HEK293 (cell line): ENCODE data around the gene CRYBG2.
A peak's percentile ranks its signal among the peaks of the same experiment; 100 is the strongest.

ENCODE experiments used
- CTCF ChIA-PET: fragments of 350-600 bp; formaldehyde crosslinking; extraction: SDS; loops from one replicate; lab custom pipeline; 2021; ENCODE audit warnings: antibody characterized with exemption; lab: Yijun Ruan, JAX
- POLR2A ChIA-PET: fragments of 300-600 bp; formaldehyde crosslinking; extraction: SDS; loops from one replicate; lab custom pipeline; 2020; ENCODE audit warnings: antibody characterized with exemption, inconsistent platforms; lab: Yijun Ruan, JAX
- H3K27ac ChIP-seq: fragments of 200-500 bp; sonication (Bioruptor generic); 2 replicates; pipeline ENCODE4 v1.5.1; 2014; ENCODE audit warnings: low read depth, low read length, control low read depth, inconsistent platforms; ENCODE audit errors: extremely low read depth
- H3K36me3 ChIP-seq, 2 experiments: fragments of 200-500 bp in 1 of 2; sonication (Bioruptor generic) in 1 of 2; 1 replicate in 1 of 2; 2 replicates in 1 of 2; pipeline ENCODE4 v1.5.1; 2014 to 2017; ENCODE audit warnings: inconsistent platforms in 2 of 2, low read length in 2 of 2; ENCODE audit not compliant: control insufficient read depth in 2 of 2, insufficient read depth in 1 of 2
- H3K4me1 ChIP-seq: fragments of 200-500 bp; sonication (Bioruptor generic); 2 replicates; pipeline ENCODE4 v1.5.1; 2014; ENCODE audit warnings: mild to moderate bottlenecking, low read length, inconsistent platforms; ENCODE audit not compliant: control insufficient read depth, insufficient read depth
- H3K4me3 ChIP-seq: 2 replicates; pipeline ENCODE4 v1.5.1; 2011; ENCODE audit warnings: low read depth, mild to moderate bottlenecking, control low read depth, low read length, moderate library complexity
- H3K9me3 ChIP-seq: fragments of 200-500 bp; sonication (Bioruptor generic); 2 replicates; pipeline ENCODE4 v1.5.1; 2014; ENCODE audit warnings: low read depth, low read length, inconsistent platforms; ENCODE audit not compliant: control insufficient read depth, insufficient read depth
- BCL11A ChIP-seq: fragments of 450-650 bp; formaldehyde crosslinking; IDR thresholded peaks from 2 replicates; pipeline ENCODE4 v1.5.1; 2016; ENCODE audit warnings: low read depth, missing biosample characterization, missing genetic modification characterization
- GLI4 ChIP-seq: fragments of 450-650 bp; formaldehyde crosslinking; IDR thresholded peaks from 2 replicates; pipeline ENCODE4 v1.5.1; 2016; ENCODE audit warnings: missing biosample characterization, missing genetic modification characterization
- GLIS1 ChIP-seq: fragments of 450-650 bp; formaldehyde crosslinking; IDR thresholded peaks from 2 replicates; pipeline ENCODE4 v1.5.1; 2016; ENCODE audit warnings: missing biosample characterization, missing genetic modification characterization
- HOXC10 ChIP-seq: sonication (generic); formaldehyde crosslinking; IDR thresholded peaks from 2 replicates; pipeline ENCODE4 v1.8.1; 2023; ENCODE audit warnings: mild to moderate bottlenecking, missing genetic modification reagents
- KLF1 ChIP-seq: fragments of 450-650 bp; formaldehyde crosslinking; IDR thresholded peaks from 2 replicates; pipeline ENCODE4 v1.5.1; 2016; ENCODE audit warnings: missing biosample characterization, missing genetic modification characterization
- MYNN ChIP-seq: fragments of 450-650 bp; formaldehyde crosslinking; IDR thresholded peaks from 2 replicates; pipeline ENCODE4 v1.5.1; 2016; ENCODE audit warnings: missing biosample characterization, missing genetic modification characterization, borderline replicate concordance
- ZBTB21 ChIP-seq: fragments of 450-650 bp; formaldehyde crosslinking; IDR thresholded peaks from 2 replicates; pipeline ENCODE4 v1.5.1; 2017; ENCODE audit warnings: missing biosample characterization, missing genetic modification characterization
- ZBTB48 ChIP-seq: fragments of 450-650 bp; formaldehyde crosslinking; IDR thresholded peaks from 2 replicates; pipeline ENCODE4 v1.5.1; 2016; ENCODE audit warnings: missing biosample characterization, missing genetic modification characterization
- ZIC2 ChIP-seq: fragments of 450-650 bp; formaldehyde crosslinking; IDR thresholded peaks from 2 replicates; pipeline ENCODE4 v1.5.1; 2016; ENCODE audit warnings: missing biosample characterization, missing genetic modification characterization
- ZNF16 ChIP-seq: fragments of 450-650 bp; formaldehyde crosslinking; IDR thresholded peaks from 2 replicates; pipeline ENCODE4 v1.5.1; 2016; ENCODE audit warnings: low read depth, missing biosample characterization, missing genetic modification characterization
- ZNF184 ChIP-seq: fragments of 450-650 bp; IDR thresholded peaks from 2 replicates; pipeline ENCODE4 v1.5.1; 2018; ENCODE audit warnings: missing biosample characterization, mild to moderate bottlenecking, missing genetic modification characterization
- ZNF202 ChIP-seq: fragments of 450-650 bp; formaldehyde crosslinking; IDR thresholded peaks from 2 replicates; pipeline ENCODE4 v1.5.1; 2016; ENCODE audit warnings: missing biosample characterization, missing genetic modification characterization, borderline replicate concordance
- ZNF266 ChIP-seq: fragments of 450-650 bp; formaldehyde crosslinking; IDR thresholded peaks from 2 replicates; pipeline ENCODE4 v1.5.1; 2016; ENCODE audit warnings: missing biosample characterization, missing genetic modification characterization, low read depth
- ZNF560 ChIP-seq: fragments of 450-650 bp; formaldehyde crosslinking; IDR thresholded peaks from 2 replicates; pipeline ENCODE4 v1.5.1; 2017; ENCODE audit warnings: missing biosample characterization, missing genetic modification characterization, borderline replicate concordance
- ZNF600 ChIP-seq: fragments of 450-650 bp; formaldehyde crosslinking; IDR thresholded peaks from 2 replicates; pipeline ENCODE4 v1.5.1; 2016; ENCODE audit warnings: missing biosample characterization, missing genetic modification characterization
- ZNF624 ChIP-seq: fragments of 450-650 bp; formaldehyde crosslinking; IDR thresholded peaks from 2 replicates; pipeline ENCODE4 v1.5.1; 2017; ENCODE audit warnings: missing biosample characterization, missing genetic modification characterization
- ZNF776 ChIP-seq: fragments of 450-650 bp; formaldehyde crosslinking; IDR thresholded peaks from 2 replicates; pipeline ENCODE4 v1.5.0; 2017; ENCODE audit warnings: missing biosample characterization, missing genetic modification characterization, borderline replicate concordance
- ZNF843 ChIP-seq: fragments of 450-650 bp; formaldehyde crosslinking; IDR thresholded peaks from 2 replicates; pipeline ENCODE4 v1.5.1; 2016; ENCODE audit warnings: missing biosample characterization, missing genetic modification characterization
- ZXDB ChIP-seq: fragments of 450-650 bp; formaldehyde crosslinking; IDR thresholded peaks from 2 replicates; pipeline ENCODE4 v1.5.1; 2016; ENCODE audit warnings: missing biosample characterization, missing genetic modification characterization
- TF ChIP-seq, protein P1 (sequence below): fragments of 450-650 bp; formaldehyde crosslinking; IDR thresholded peaks from 2 replicates; pipeline ENCODE4 v1.5.1; 2016; ENCODE audit warnings: missing biosample characterization, missing genetic modification characterization
- TF ChIP-seq, protein P2 (sequence below): fragments of 450-650 bp; formaldehyde crosslinking; IDR thresholded peaks from 2 replicates; pipeline ENCODE4 v1.5.1; 2016; ENCODE audit warnings: missing biosample characterization, missing genetic modification characterization
- TF ChIP-seq, protein P3 (sequence below): fragments of 450-650 bp; formaldehyde crosslinking; IDR thresholded peaks from 2 replicates; pipeline ENCODE4 v1.5.1; 2016; ENCODE audit warnings: missing biosample characterization, missing genetic modification characterization
- TF ChIP-seq, protein P4 (sequence below): fragments of 450-650 bp; formaldehyde crosslinking; IDR thresholded peaks from 2 replicates; pipeline ENCODE4 v1.5.1; 2016; ENCODE audit warnings: missing biosample characterization, missing genetic modification characterization

CRYBG2 gene

DNA sequence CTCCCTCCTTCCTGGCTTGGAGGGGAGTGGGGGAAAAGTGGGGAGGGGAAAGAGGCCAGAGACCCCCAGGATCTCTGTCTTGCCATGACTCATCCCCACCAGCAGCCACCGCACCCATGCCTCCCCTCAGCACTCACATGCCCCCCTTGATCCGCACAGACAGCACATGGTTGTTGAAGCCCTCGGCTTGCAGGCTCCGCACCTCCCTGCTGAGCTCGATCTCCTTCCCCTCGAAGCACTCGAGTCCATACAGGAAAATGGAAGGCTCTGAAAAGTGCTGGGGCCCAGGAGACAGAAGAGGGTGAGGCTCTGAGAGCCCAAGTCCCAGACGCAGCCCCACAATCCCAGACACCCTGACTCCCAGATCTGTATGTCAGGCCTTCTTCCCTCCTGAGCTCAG lies 25.3 kb downstream of the CRYBG2 start:
- Histone ChIP-seq H3K4me3 (no peak overlapping the region), H3K9me3 (no peaks in the 10 kb centered on the region), H3K36me3 (peaks cover 0 to 18% of the 10 kb centered on the region in 2 experiments; a peak in 1 of 3 replicates), H3K27ac (no peak overlapping the region; the same call in 1 of the 2 replicates), H3K4me1 (no peaks in the 10 kb centered on the region)
- ChIA-PET CTCF (interaction anchor here (0.6 to 2.4 kb wide), 4 partner anchors 33 to 292 kb away, joined by 3 to 14 read pairs (median 5); no protein-coding TSS in a partner anchor), POLR2A (no interaction called here)
- TF ChIP-seq ZNF184 (tag by site-specific recombination): no peak
- TF ChIP-seq ZNF624: no peak
- TF ChIP-seq ZNF16 (tag by site-specific recombination): no peak
- 0 out of 2 replicates have a peak, but pooled peaks have one; percentile 20 for TF ChIP-seq GLIS1 (tag by site-specific recombination)
- TF ChIP-seq ZNF600 (tag by site-specific recombination): peak; percentile 71

DNA sequence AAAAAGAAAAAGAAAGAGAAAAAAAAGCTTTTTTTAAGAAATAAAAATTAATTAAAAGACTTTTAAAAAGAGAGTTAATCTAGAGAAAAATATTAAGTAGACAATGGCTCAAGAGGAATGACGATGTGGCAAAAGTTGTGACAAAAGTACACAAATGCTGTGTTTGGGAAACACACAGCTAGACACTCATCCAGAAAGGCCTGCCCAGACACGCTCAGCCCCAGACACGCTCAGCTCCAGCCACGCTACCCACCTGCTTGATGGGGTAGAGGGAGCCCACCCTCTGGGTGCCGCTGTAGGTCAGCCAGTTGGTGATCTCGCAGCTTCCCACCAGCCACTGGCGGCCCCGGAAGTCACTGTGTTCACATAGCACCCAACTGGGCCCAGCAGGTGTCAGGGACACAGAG lies 26.0 kb downstream of the CRYBG2 start:
- H3K9me3 ChIP-seq: no peaks in the 10 kb centered on the region
- H3K4me3 ChIP-seq: no peak overlapping the region
- peaks cover 0 to 22% of the 10 kb centered on the region in 2 experiments; a peak in 2 of 3 replicates for H3K36me3 ChIP-seq
- H3K27ac ChIP-seq: no peak overlapping the region; the same call in 1 of the 2 replicates
- no peaks in the 10 kb centered on the region for H3K4me1 ChIP-seq
- POLR2A ChIA-PET: no interaction called here
- CTCF ChIA-PET: interaction anchor here (0.6 to 2.4 kb wide), 7 partner anchors 11 to 292 kb away, joined by 3 to 14 read pairs (median 5); partner anchors contain the start of gene CD52
- TF ChIP-seq, protein P1, sequence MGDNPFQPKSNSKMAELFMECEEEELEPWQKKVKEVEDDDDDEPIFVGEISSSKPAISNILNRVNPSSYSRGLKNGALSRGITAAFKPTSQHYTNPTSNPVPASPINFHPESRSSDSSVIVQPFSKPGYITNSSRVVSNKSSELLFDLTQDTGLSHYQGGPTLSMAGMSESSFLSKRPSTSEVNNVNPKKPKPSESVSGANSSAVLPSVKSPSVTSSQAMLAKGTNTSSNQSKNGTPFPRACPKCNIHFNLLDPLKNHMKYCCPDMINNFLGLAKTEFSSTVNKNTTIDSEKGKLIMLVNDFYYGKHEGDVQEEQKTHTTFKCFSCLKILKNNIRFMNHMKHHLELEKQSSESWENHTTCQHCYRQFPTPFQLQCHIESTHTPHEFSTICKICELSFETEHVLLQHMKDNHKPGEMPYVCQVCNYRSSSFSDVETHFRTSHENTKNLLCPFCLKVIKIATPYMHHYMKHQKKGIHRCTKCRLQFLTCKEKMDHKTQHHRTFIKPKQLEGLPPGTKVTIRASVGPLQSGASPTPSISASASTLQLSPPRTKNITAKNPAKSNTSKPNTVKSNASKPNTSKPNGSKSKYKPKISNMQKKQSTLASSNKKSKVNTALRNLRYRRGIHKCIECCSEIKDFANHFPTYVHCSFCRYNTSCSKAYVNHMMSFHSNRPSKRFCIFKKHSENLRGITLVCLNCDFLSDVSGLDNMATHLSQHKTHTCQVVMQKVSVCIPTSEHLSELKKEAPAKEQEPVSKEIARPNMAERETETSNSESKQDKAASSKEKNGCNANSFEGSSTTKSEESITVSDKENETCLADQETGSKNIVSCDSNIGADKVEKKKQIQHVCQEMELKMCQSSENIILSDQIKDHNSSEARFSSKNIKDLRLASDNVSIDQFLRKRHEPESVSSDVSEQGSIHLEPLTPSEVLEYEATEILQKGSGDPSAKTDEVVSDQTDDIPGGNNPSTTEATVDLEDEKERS: no peak
- TF ChIP-seq ZBTB48 (no peak; the same call in 1 of the 2 replicates), KLF1 (tag by site-specific recombination) (no peak), GLI4 (tag by site-specific recombination) (no peak), ZNF776 (no peak), ZBTB21 (no peak), ZNF560 (tag by site-specific recombination) (no peak), ZIC2 (tag by site-specific recombination) (peak; percentile 99), BCL11A (no peak), ZNF600 (tag by site-specific recombination) (peak; percentile 68), ZNF843 (tag by site-specific recombination) (no peak), ZNF202 (tag by site-specific recombination) (no peak), ZNF266 (tag by site-specific recombination) (no peak), ZXDB (tag by site-specific recombination) (no peak), HOXC10 (CRISPR knock-in tag) (no peak), MYNN (no peak)
- TF ChIP-seq, protein P2, sequence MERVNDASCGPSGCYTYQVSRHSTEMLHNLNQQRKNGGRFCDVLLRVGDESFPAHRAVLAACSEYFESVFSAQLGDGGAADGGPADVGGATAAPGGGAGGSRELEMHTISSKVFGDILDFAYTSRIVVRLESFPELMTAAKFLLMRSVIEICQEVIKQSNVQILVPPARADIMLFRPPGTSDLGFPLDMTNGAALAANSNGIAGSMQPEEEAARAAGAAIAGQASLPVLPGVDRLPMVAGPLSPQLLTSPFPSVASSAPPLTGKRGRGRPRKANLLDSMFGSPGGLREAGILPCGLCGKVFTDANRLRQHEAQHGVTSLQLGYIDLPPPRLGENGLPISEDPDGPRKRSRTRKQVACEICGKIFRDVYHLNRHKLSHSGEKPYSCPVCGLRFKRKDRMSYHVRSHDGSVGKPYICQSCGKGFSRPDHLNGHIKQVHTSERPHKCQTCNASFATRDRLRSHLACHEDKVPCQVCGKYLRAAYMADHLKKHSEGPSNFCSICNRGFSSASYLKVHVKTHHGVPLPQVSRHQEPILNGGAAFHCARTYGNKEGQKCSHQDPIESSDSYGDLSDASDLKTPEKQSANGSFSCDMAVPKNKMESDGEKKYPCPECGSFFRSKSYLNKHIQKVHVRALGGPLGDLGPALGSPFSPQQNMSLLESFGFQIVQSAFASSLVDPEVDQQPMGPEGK (tag by site-specific recombination): peak; percentile 22; the same call in 1 of the 2 replicates
- TF ChIP-seq, protein P3, sequence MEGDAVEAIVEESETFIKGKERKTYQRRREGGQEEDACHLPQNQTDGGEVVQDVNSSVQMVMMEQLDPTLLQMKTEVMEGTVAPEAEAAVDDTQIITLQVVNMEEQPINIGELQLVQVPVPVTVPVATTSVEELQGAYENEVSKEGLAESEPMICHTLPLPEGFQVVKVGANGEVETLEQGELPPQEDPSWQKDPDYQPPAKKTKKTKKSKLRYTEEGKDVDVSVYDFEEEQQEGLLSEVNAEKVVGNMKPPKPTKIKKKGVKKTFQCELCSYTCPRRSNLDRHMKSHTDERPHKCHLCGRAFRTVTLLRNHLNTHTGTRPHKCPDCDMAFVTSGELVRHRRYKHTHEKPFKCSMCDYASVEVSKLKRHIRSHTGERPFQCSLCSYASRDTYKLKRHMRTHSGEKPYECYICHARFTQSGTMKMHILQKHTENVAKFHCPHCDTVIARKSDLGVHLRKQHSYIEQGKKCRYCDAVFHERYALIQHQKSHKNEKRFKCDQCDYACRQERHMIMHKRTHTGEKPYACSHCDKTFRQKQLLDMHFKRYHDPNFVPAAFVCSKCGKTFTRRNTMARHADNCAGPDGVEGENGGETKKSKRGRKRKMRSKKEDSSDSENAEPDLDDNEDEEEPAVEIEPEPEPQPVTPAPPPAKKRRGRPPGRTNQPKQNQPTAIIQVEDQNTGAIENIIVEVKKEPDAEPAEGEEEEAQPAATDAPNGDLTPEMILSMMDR: peak; percentile 50
- TF ChIP-seq, protein P4, sequence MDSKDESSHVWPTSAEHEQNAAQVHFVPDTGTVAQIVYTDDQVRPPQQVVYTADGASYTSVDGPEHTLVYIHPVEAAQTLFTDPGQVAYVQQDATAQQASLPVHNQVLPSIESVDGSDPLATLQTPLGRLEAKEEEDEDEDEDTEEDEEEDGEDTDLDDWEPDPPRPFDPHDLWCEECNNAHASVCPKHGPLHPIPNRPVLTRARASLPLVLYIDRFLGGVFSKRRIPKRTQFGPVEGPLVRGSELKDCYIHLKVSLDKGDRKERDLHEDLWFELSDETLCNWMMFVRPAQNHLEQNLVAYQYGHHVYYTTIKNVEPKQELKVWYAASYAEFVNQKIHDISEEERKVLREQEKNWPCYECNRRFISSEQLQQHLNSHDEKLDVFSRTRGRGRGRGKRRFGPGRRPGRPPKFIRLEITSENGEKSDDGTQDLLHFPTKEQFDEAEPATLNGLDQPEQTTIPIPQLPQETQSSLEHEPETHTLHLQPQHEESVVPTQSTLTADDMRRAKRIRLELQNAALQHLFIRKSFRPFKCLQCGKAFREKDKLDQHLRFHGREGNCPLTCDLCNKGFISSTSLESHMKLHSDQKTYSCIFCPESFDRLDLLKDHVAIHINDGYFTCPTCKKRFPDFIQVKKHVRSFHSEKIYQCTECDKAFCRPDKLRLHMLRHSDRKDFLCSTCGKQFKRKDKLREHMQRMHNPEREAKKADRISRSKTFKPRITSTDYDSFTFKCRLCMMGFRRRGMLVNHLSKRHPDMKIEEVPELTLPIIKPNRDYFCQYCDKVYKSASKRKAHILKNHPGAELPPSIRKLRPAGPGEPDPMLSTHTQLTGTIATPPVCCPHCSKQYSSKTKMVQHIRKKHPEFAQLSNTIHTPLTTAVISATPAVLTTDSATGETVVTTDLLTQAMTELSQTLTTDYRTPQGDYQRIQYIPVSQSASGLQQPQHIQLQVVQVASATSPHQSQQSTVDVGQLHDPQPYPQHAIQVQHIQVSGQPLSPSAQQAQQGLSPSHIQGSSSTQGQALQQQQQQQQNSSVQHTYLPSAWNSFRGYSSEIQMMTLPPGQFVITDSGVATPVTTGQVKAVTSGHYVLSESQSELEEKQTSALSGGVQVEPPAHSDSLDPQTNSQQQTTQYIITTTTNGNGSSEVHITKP: peak; percentile 36; the same call in 1 of the 2 replicates
